ENCODE measurements around the gene THAP4.

THAP4 gene

GRCh38 chr2:241534701-241535375, 102.1 kb downstream of the THAP4 start:
- DNase-seq (ENCODE audit: extremely low read depth in 1 of 2, low read depth in 1 of 2) = no peak

Measured in activated CD8-positive, alpha-beta memory T cell treated with anti-CD3 and anti-CD28 coated beads for 1 hour (primary cell).